Body of pancreas (tissue), 4 donors: ENCODE results near the gene UBE2V1.

Experiments used
- CTCF ChIP-seq, 7 experiments: fragments of 450-650 bp in 4 of 7; fragments of 200-600 bp in 3 of 7; sonication (generic) in 3 of 7; IDR thresholded peaks; one replicate each; pipeline ENCODE4 v1.5.1; 2016 to 2019; ENCODE audit warnings: antibody characterized with exemption in 7 of 7
- POLR2A ChIP-seq, 3 donors: fragments of 450-650 bp; IDR thresholded peaks; one replicate each; pipeline ENCODE4 v1.6.1; 2016; ENCODE audit warnings: antibody characterized with exemption in 3 of 3, mild to moderate bottlenecking in 2 of 3

DNA sequence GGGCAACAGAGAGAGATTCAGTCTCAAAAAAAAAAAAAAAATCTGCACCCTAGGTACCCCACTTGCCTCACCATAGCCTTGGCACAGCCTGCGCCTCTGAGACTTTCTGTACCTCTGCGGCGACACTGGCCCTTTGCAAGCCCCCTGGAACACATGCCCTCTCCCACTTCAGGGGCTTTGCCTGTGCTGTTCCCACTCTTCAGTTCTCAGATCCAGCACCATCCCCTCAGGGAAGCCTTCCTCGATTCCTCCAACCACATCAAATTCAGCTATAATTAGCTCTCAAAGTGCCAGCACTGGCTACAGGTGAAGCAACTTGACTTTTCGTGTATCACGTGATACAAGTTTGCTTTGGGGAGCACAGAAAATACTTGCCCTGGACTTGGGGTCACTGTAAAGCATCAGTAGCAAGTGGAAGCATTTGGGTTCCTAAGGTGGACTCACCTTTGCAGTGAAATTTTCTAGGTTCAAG, 2.1 kb upstream of the UBE2V1 start:
- no peak for TF ChIP-seq CTCF (IDR thresholded peaks at IDR 0.05)
- no peak for TF ChIP-seq POLR2A (IDR thresholded peaks at IDR 0.05)
